HG03045 (cell line): ENCODE data around the gene ST6GALNAC3.
"Not testable (repeated sequence)": the region's sequence is repeated elsewhere in the genome, so short reads cannot be mapped to it uniquely, and the experiment has no call there.

ENCODE experiments used
- ATAC-seq: cut with Tn5 transposase; IDR thresholded peaks from one replicate; pipeline ENCODE4 v1.9.1; 2021; ENCODE audit warnings: mild to moderate bottlenecking, moderate library complexity; ENCODE audit not compliant: unreplicated experiment

ST6GALNAC3 gene

GRCh38 chr1:76317299-76317900, 242.9 kb downstream of the ST6GALNAC3 start:
- ATAC-seq, result no peak

- ATAC-seq, result peak; percentile 78
Measured at GRCh38 chr1:76330991-76331603, 256.6 kb downstream of the ST6GALNAC3 start.

- no peak for ATAC-seq
Measured at GRCh38 chr1:76335882-76336281, 261.3 kb downstream of the ST6GALNAC3 start.

- no peak for ATAC-seq
Measured at GRCh38 chr1:76336931-76337371, 262.4 kb downstream of the ST6GALNAC3 start.

GRCh38 chr1:76337542-76338219, 263.1 kb downstream of the ST6GALNAC3 start:
- ATAC-seq, result no peak

GRCh38 chr1:76340056-76340455, 265.5 kb downstream of the ST6GALNAC3 start:
- ATAC-seq, result no peak

- ATAC-seq, result not testable (repeated sequence)
Measured at GRCh38 chr1:76341816-76342215, 267.3 kb downstream of the ST6GALNAC3 start.

- no peak for ATAC-seq
Measured at GRCh38 chr1:76343356-76343755, 268.8 kb downstream of the ST6GALNAC3 start.

GRCh38 chr1:76351655-76352054, 277.1 kb downstream of the ST6GALNAC3 start:
- no peak for ATAC-seq

- no peak for ATAC-seq
Measured at GRCh38 chr1:76352741-76353435, 278.3 kb downstream of the ST6GALNAC3 start.

GRCh38 chr1:76354236-76354635, 279.7 kb downstream of the ST6GALNAC3 start:
- ATAC-seq, result no peak

- no peak for ATAC-seq
Measured at GRCh38 chr1:76366726-76367125, 292.2 kb downstream of the ST6GALNAC3 start.

- ATAC-seq, result no peak
Measured at GRCh38 chr1:76371941-76372340, 297.4 kb downstream of the ST6GALNAC3 start.

- ATAC-seq, result no peak
Measured at GRCh38 chr1:76374086-76374485, 299.5 kb downstream of the ST6GALNAC3 start.

GRCh38 chr1:76377247-76377646, 302.7 kb downstream of the ST6GALNAC3 start:
- ATAC-seq, result no peak

GRCh38 chr1:76379506-76379905, 305.0 kb downstream of the ST6GALNAC3 start:
- no peak for ATAC-seq

- ATAC-seq, result no peak
Measured at GRCh38 chr1:76381450-76382097, 307.0 kb downstream of the ST6GALNAC3 start.

GRCh38 chr1:76388261-76388660, 313.7 kb downstream of the ST6GALNAC3 start:
- ATAC-seq, result no peak

- ATAC-seq, result no peak
Measured at GRCh38 chr1:76390456-76390855, 315.9 kb downstream of the ST6GALNAC3 start.

- no peak for ATAC-seq
Measured at GRCh38 chr1:76395059-76395458, 320.5 kb downstream of the ST6GALNAC3 start.

GRCh38 chr1:76402128-76402527, 327.6 kb downstream of the ST6GALNAC3 start:
- ATAC-seq, result no peak
